ENCODE measurements around the gene ASCC2.

GRCh38 chr22:29811377-29811776 is 26.7 kb downstream of the ASCC2 start:
- TF ChIP-seq SUZ12 (IDR thresholded peaks at IDR 0.05) (no peak), SP1 (IDR thresholded peaks at IDR 0.05) (no peak), BHLHE40 (IDR thresholded peaks at IDR 0.05; ENCODE audit: borderline replicate concordance) (no peak)

All from HEK293T (cell line).